OCI-LY1 (cell line): ENCODE measurements around the gene SPECC1L.

Experiments
- CTCF ChIP-seq: fragments of 200-600 bp; sonication (generic), shearing (Covaris generic); IDR thresholded peaks from 2 replicates; pipeline ENCODE4 v1.5.1; 2017; ENCODE audit warnings: mild to moderate bottlenecking, antibody characterized with exemption, low read length, moderate library complexity, mixed read lengths
- EZH2 ChIP-seq: fragments of 200-600 bp; sonication (generic), shearing (Covaris generic); IDR thresholded peaks from 2 replicates; pipeline ENCODE4 v1.8.0; 2017; ENCODE audit warnings: borderline replicate concordance, mixed run types, mild to moderate bottlenecking, antibody characterized with exemption, low read length, moderate library complexity, mixed read lengths

- no peak for TF ChIP-seq EZH2
- no peak for TF ChIP-seq CTCF
These were observed 142.6 kb downstream of the SPECC1L start for GRCh38 chr22:24413271-24413670.
